Smooth muscle cell (in vitro differentiated cells): ENCODE measurements around the gene TFAP2B. TPM values are rescaled to one million over a fixed set of nuclear protein-coding genes. Genes with fewer than 3 reads are reported as not detected.

Source experiments
- DNase-seq: peaks from one replicate; lab custom pipeline; 2025; ENCODE audit not compliant: unreplicated experiment; lab: John Stamatoyannopoulos, UW
- H2AFZ ChIP-seq: fragments of 200-600 bp; sonication (generic); 2 replicates; pipeline ENCODE4 v1.6.0; 2016; ENCODE audit warnings: antibody characterized with exemption, low read depth, mild to moderate bottlenecking
- H3F3A ChIP-seq: fragments of 200-600 bp; sonication (generic); 2 replicates; pipeline ENCODE4 v1.6.0; 2017; ENCODE audit warnings: antibody characterized with exemption, low read depth
- H3K27ac ChIP-seq: fragments of 200-600 bp; sonication (generic); 2 replicates; pipeline ENCODE4 v1.5.1; 2016; ENCODE audit warnings: low read depth, mild to moderate bottlenecking
- H3K27me3 ChIP-seq: fragments of 200-600 bp; sonication (generic); 2 replicates; pipeline ENCODE4 v1.6.1; 2016; ENCODE audit warnings: low read depth, mild to moderate bottlenecking
- H3K36me3 ChIP-seq: fragments of 200-600 bp; sonication (generic); 2 replicates; pipeline ENCODE4 v1.5.1; 2016; ENCODE audit warnings: low read depth
- H3K4me1 ChIP-seq: fragments of 200-600 bp; sonication (generic); 2 replicates; pipeline ENCODE4 v1.5.1; 2016; ENCODE audit warnings: low read depth
- H3K4me2 ChIP-seq: fragments of 200-600 bp; sonication (generic); 2 replicates; pipeline ENCODE4 v1.6.0; 2016; ENCODE audit warnings: mild to moderate bottlenecking
- H3K4me3 ChIP-seq: fragments of 200-600 bp; sonication (generic); 2 replicates; pipeline ENCODE4 v1.5.1; 2016; ENCODE audit warnings: mild to moderate bottlenecking
- H3K79me2 ChIP-seq: fragments of 200-600 bp; sonication (generic); 2 replicates; pipeline ENCODE4 v1.6.0; 2016; ENCODE audit warnings: low read depth, mild to moderate bottlenecking
- H3K9ac ChIP-seq: fragments of 200-600 bp; sonication (generic); 2 replicates; pipeline ENCODE4 v1.6.0; 2016; ENCODE audit warnings: low read depth
- H3K9me3 ChIP-seq: fragments of 200-600 bp; sonication (generic); replicated peaks from 2 replicates; pipeline ENCODE4 v1.5.1; 2016; ENCODE audit warnings: low read depth
- H4K20me1 ChIP-seq: fragments of 200-600 bp; sonication (generic); 2 replicates; pipeline ENCODE4 v1.6.0; 2016; ENCODE audit warnings: low read depth
- WGBS: methylation state at CpG from one replicate; pipeline ENCODE4 v1.1.7; 2016; ENCODE audit warnings: low lambda C conversion rate; 5-methylcytosine and 5-hydroxymethylcytosine counted together
- polyA plus RNA-seq: library from polyadenylated mRNA; unstranded; fragments of >200 nt; fragmentation: Nextera tagmentation; extraction: Ambion mirVana; gene quantifications from 2 replicates; pipeline ENCODE4 v1.2.1, GENCODE V29; 2016
- total RNA-seq: library from RNA; depleted of rRNA; stranded (reverse); fragments of >200 nt; gene quantifications from 2 replicates; pipeline ENCODE4 v1.2.3, GENCODE V29; 2014
- TF ChIP-seq, protein P1 (sequence below): fragments of 200-600 bp; sonication (generic); IDR thresholded peaks from 2 replicates; pipeline ENCODE4 v1.5.1; 2017; ENCODE audit warnings: borderline replicate concordance, mild to moderate bottlenecking, antibody characterized with exemption; ENCODE audit not compliant: insufficient read depth, poor library complexity, severe bottlenecking

Gene TFAP2B
- total and polyA plus RNA-seq, 2 experiments from 2014 or later: not detected

DNA sequence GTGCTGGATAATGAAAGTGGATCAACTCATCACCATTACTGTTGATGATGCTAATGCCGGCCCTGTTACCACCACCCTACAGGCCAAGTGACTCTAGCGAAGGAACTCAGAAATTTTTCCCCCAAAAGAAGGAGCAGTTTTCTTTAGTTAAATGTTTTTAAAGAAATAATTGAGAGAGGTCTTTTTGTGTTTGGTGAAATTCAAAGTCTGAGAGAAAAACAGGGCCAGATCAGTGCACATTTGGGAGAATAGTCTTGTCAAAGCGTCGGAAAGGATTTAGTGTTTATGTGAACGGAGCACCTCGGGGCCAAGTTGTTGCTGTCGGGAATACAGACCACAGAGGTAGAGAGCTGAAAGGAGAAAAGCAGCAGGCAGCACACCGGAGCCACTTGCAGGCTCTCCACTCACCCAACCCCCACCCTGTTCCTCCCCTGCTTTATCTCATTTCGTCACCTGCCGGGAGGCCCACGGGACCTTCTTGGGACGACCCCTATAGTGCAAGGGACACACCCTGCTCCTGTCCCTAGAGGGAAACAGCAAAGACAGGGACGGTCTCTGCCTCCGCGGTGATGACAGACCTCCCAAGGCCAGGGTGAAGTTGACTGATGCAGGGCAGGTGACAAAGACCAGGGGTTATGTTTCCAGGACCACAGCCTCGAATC, 6.8 kb downstream of the TFAP2B start:
- no peak overlapping the region for H3K4me3 ChIP-seq
- 6% methylated on average over 16 of the region's 16 CpGs for WGBS

DNA sequence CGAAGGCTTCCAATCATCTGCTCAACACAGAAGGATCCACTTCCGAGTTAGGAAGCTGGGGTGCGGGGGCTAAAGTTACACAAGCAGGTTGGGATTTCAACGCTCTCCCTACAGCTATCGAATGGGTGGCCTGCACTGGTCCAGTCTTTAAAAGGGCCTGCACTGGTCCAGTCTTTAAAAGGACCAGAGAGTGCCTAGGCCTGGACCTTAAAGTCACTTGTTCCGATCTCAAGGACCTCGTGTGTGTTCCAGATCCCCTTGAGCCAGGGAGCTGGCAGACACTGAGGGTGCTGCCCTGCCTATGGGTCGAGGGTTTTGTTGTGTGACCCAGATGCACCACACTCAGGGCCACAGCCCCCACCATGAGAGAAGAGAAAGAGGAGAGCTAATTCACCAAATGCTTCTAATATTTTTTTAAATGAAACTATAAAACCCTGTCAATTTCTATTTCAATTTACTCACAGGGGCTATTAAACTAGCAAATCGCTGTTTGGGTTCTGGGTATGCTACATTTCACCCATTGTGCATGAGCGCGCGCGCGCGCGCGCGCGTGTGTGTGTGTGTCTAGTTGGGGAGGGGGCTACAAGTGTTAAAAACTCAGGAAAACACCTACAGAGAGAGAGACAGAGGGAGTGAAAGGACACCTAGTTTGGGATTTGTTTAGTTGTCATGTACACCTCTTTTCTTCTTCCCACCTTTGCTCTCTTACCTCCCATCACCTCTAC, 7.5 kb downstream of the TFAP2B start:
- Histone ChIP-seq H3K4me2 (no peak overlapping the region), H3K9ac (no peak overlapping the region), H3K36me3 (no peaks in the 10 kb centered on the region), H4K20me1 (no peaks in the 10 kb centered on the region), H3K9me3 (no peaks in the 10 kb centered on the region), H3F3A (no peaks in the 10 kb centered on the region), H2AFZ (no peak overlapping the region), H3K27ac (no peak overlapping the region), H3K4me3 (no peak overlapping the region), H3K79me2 (no peaks in the 10 kb centered on the region), H3K4me1 (peaks cover 3% of the 10 kb centered on the region), H3K27me3 (peaks cover 100% of the 10 kb centered on the region)
- 19% methylated on average over 19 of the region's 19 CpGs for WGBS
- TF ChIP-seq, protein P1, sequence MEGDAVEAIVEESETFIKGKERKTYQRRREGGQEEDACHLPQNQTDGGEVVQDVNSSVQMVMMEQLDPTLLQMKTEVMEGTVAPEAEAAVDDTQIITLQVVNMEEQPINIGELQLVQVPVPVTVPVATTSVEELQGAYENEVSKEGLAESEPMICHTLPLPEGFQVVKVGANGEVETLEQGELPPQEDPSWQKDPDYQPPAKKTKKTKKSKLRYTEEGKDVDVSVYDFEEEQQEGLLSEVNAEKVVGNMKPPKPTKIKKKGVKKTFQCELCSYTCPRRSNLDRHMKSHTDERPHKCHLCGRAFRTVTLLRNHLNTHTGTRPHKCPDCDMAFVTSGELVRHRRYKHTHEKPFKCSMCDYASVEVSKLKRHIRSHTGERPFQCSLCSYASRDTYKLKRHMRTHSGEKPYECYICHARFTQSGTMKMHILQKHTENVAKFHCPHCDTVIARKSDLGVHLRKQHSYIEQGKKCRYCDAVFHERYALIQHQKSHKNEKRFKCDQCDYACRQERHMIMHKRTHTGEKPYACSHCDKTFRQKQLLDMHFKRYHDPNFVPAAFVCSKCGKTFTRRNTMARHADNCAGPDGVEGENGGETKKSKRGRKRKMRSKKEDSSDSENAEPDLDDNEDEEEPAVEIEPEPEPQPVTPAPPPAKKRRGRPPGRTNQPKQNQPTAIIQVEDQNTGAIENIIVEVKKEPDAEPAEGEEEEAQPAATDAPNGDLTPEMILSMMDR: no peak
- DNase-seq: no peak

More for the DNA sequence above, 6.8 kb downstream of the TFAP2B start:
- Histone ChIP-seq H2AFZ (no peak overlapping the region), H3K4me1 (no peaks in the 10 kb centered on the region), H3K27ac (no peak overlapping the region), H3K79me2 (no peaks in the 10 kb centered on the region), H3K9ac (no peak overlapping the region), H3K36me3 (no peaks in the 10 kb centered on the region), H3K9me3 (no peaks in the 10 kb centered on the region), H3K4me2 (no peak overlapping the region), H3F3A (no peaks in the 10 kb centered on the region), H4K20me1 (no peaks in the 10 kb centered on the region), H3K27me3 (peaks cover 100% of the 10 kb centered on the region)
- no peak for DNase-seq
- TF ChIP-seq, protein P1: no peak

DNA sequence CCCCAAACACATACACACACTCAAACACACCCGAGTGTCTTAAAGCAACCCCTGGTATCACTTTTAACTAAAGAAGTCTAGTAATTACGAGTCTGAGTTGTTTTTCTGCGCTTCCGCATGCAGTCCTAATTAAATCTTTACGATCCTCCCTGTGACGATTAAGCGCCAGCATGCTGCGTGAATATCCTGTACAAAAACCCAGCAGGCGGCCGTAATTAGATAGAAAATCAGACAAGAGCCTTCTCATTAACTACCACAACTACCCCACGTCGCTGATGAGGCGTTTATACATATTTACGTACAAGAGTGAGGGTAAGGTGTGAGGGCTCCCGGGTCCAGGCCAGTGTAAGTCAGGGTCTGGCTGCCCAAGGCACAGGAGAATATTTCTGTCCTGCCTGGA, 8.1 kb downstream of the TFAP2B start:
- no peak overlapping the region for H3K9ac ChIP-seq
- H3K4me2 ChIP-seq: no peak overlapping the region
- H3K79me2 ChIP-seq: no peaks in the 10 kb centered on the region
- no peaks in the 10 kb centered on the region for H3K9me3 ChIP-seq
- H4K20me1 ChIP-seq: no peaks in the 10 kb centered on the region
- H3K27ac ChIP-seq: no peak overlapping the region
- no peaks in the 10 kb centered on the region for H3K36me3 ChIP-seq
- peaks cover 6% of the 10 kb centered on the region for H3K4me1 ChIP-seq
- WGBS: 13% methylated on average over 15 of the region's 15 CpGs
- no peak overlapping the region for H2AFZ ChIP-seq
- no peaks in the 10 kb centered on the region for H3F3A ChIP-seq
- DNase-seq: no peak
- no peak overlapping the region for H3K4me3 ChIP-seq
- TF ChIP-seq, protein P1: no peak
- H3K27me3 ChIP-seq: peaks cover 100% of the 10 kb centered on the region

GRCh38 chr6:50829049-50829448, 10.4 kb downstream of the TFAP2B start:
- Histone ChIP-seq H2AFZ (no peak overlapping the region), H3K4me1 (peaks cover 6% of the 10 kb centered on the region), H3K4me2 (no peak overlapping the region), H3K79me2 (no peaks in the 10 kb centered on the region), H4K20me1 (no peaks in the 10 kb centered on the region), H3K36me3 (no peaks in the 10 kb centered on the region), H3K27me3 (peaks cover 100% of the 10 kb centered on the region), H3K27ac (no peak overlapping the region), H3F3A (no peaks in the 10 kb centered on the region), H3K9me3 (no peaks in the 10 kb centered on the region), H3K4me3 (no peak overlapping the region), H3K9ac (no peak overlapping the region)
- TF ChIP-seq, protein P1: no peak
- WGBS: 40% methylated on average over 2 of the region's 2 CpGs
- DNase-seq: no peak
